Type B pancreatic cell (in vitro differentiated cells): ENCODE results near the gene DDR1. TPM values are rescaled to one million over a fixed set of nuclear protein-coding genes. Genes with fewer than 3 reads are reported as not detected.

Source experiments
- DNase-seq: peaks from one replicate; pipeline ENCODE4 v3.0.0; 2021; ENCODE audit warnings: mixed read lengths; ENCODE audit not compliant: unreplicated experiment; ENCODE audit errors: extremely low spot score
- H3K27ac Mint-ChIP-seq: 2 replicates; pipeline ENCODE4 v1.8.0; 2021; ENCODE audit warnings: mild to moderate bottlenecking, mixed read lengths
- H3K27me3 Mint-ChIP-seq: 2 replicates; pipeline ENCODE4 v1.8.0; 2021; ENCODE audit warnings: mixed read lengths
- H3K36me3 Mint-ChIP-seq: 2 replicates; pipeline ENCODE4 v1.8.0; 2021; ENCODE audit warnings: mixed read lengths
- H3K4me1 Mint-ChIP-seq: one replicate; pipeline ENCODE4 v1.8.0; 2021; ENCODE audit warnings: mixed read lengths; ENCODE audit not compliant: unreplicated experiment
- H3K4me3 Mint-ChIP-seq: 2 replicates; pipeline ENCODE4 v1.8.0; 2021; ENCODE audit warnings: mild to moderate bottlenecking, mixed read lengths
- H3K9me3 Mint-ChIP-seq: 2 replicates; pipeline ENCODE4 v1.8.0; 2021; ENCODE audit warnings: mixed read lengths
- total RNA-seq: library from RNA; stranded (reverse); gene quantifications from 2 replicates; pipeline ENCODE4 v1.2.1, GENCODE V29; 2021; ENCODE audit warnings: low replicate concordance
- TF ChIP-seq, protein P1 (sequence below): fragments of 200-600 bp; sonication (generic); conservative IDR thresholded peaks from 2 replicates; pipeline ENCODE4 v1.5.0; 2021; ENCODE audit warnings: antibody characterized with exemption, mild to moderate bottlenecking

DDR1 gene
- total RNA-seq, 1 donor from 2014 or later, result 197 TPM

DNA sequence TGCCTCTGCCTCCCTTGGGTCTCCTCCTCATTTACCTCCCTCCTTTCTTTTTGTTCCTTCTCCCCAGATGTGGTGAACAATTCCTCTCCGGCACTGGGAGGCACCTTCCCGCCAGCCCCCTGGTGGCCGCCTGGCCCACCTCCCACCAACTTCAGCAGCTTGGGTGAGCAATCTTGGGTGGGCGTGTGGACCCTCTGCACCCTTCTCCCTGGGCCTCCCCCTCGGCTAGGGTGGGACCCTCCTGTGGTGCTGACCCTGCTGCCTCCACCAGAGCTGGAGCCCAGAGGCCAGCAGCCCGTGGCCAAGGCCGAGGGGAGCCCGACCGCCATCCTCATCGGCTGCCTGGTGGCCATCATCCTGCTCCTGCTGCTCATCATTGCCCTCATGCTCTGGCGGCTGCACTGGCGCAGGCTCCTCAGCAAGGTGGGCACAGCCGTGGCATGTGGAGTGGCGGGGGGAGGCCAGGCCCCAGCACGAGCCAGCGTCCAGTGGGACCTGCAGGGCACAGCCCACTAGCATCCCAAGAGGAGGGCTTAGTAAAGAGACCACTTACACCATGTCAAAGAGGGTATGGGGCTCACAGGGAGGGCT, 8.8 kb downstream of the DDR1 start:
- TF ChIP-seq, protein P1, sequence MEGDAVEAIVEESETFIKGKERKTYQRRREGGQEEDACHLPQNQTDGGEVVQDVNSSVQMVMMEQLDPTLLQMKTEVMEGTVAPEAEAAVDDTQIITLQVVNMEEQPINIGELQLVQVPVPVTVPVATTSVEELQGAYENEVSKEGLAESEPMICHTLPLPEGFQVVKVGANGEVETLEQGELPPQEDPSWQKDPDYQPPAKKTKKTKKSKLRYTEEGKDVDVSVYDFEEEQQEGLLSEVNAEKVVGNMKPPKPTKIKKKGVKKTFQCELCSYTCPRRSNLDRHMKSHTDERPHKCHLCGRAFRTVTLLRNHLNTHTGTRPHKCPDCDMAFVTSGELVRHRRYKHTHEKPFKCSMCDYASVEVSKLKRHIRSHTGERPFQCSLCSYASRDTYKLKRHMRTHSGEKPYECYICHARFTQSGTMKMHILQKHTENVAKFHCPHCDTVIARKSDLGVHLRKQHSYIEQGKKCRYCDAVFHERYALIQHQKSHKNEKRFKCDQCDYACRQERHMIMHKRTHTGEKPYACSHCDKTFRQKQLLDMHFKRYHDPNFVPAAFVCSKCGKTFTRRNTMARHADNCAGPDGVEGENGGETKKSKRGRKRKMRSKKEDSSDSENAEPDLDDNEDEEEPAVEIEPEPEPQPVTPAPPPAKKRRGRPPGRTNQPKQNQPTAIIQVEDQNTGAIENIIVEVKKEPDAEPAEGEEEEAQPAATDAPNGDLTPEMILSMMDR, result peak; percentile 61
- H3K4me3 Mint-ChIP-seq, result no peak overlapping the region
- H3K36me3 Mint-ChIP-seq, result peaks cover 25% of the 10 kb centered on the region
- no peak for DNase-seq
- peak overlapping the region; percentile 34 for H3K27ac Mint-ChIP-seq
- peaks cover 20% of the 10 kb centered on the region for H3K4me1 Mint-ChIP-seq
- H3K9me3 Mint-ChIP-seq, result no peaks in the 10 kb centered on the region
- H3K27me3 Mint-ChIP-seq, result no peaks in the 10 kb centered on the region

DNA sequence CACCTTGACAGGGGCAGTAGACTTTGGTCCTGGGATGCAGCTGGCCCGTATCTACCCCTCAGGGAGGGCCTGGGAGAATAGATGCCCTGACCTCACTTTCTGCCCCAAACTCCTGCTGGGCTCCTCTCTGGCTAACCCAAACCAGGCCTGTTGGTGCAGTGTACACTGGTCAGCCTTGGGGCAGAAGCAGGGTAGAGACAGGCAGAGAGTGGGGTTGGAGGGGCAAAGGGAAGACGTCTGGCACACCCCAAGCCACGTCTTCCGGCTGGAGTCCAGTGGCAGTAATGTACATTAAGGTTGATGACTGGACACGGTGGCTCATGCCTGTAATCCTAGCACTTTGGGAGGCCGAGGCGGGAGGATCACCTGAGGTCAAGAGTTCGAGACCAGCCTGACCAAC, 9.3 kb downstream of the DDR1 start:
- Mint-ChIP-seq H3K36me3 (peaks cover 25% of the 10 kb centered on the region), H3K9me3 (no peaks in the 10 kb centered on the region), H3K4me1 (peaks cover 16% of the 10 kb centered on the region), H3K27ac (no peak overlapping the region), H3K27me3 (no peaks in the 10 kb centered on the region), H3K4me3 (no peak overlapping the region)
- TF ChIP-seq, protein P1, result no peak
- DNase-seq, result no peak

DNA sequence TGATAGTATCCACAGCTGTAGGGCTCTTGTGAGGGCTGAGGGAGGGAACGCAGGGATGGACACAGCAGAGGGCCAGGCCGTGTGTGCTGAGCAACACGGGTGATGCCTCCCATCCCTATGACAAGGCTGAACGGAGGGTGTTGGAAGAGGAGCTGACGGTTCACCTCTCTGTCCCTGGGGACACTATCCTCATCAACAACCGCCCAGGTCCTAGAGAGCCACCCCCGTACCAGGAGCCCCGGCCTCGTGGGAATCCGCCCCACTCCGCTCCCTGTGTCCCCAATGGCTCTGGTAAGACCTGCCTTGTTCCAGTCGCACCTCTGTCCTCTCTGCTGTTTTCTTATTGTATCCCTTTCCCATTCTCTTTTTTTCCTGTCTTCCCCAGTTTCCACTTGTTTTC, 10.1 kb downstream of the DDR1 start:
- Mint-ChIP-seq H3K27me3 (no peaks in the 10 kb centered on the region), H3K36me3 (peaks cover 25% of the 10 kb centered on the region)

DNA sequence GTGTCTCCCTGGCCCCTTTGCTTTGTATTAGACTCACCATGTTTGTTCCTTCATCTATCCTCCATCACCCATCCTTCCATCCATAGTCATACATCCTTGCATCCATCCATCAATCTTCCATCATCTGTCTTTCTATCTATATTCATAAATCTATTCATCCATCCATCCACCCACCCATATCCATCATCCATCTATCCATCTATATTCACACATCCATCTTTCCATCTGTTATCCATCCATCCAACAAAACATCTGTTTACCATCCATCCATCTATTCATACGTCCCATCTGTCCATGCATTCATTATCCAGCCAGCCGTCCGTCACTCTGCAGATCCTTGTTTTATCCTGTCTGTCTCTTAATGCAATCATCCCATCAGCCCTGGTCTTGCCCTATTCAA, 10.6 kb downstream of the DDR1 start:
- Mint-ChIP-seq H3K27ac (no peak overlapping the region), H3K9me3 (no peaks in the 10 kb centered on the region), H3K36me3 (peaks cover 21% of the 10 kb centered on the region), H3K4me1 (peaks cover 11% of the 10 kb centered on the region), H3K4me3 (no peak overlapping the region), H3K27me3 (no peaks in the 10 kb centered on the region)
- TF ChIP-seq, protein P1, result no peak
- DNase-seq, result no peak

More for the DNA sequence above, 10.1 kb downstream of the DDR1 start:
- Mint-ChIP-seq H3K4me1 (peaks cover 16% of the 10 kb centered on the region), H3K9me3 (no peaks in the 10 kb centered on the region), H3K4me3 (no peak overlapping the region), H3K27ac (no peak overlapping the region)
- TF ChIP-seq, protein P1, result no peak
- no peak for DNase-seq

DNA sequence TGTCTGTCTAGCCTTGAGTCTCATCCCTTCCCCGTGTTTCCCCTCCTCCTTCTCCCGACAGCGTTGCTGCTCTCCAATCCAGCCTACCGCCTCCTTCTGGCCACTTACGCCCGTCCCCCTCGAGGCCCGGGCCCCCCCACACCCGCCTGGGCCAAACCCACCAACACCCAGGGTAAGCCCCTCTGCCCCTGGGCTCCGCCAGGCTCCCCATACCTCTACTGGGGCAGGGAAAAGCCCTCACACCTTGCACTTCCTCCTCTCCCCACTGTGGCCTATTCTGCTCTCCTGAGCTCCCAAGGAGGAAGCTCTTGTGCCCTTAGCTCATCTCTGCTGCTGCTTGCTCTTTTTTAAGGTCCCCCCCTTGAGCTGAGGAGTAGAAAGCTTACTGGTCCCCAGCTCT, 11.0 kb downstream of the DDR1 start:
- TF ChIP-seq, protein P1, result no peak
- Mint-ChIP-seq H3K27me3 (no peaks in the 10 kb centered on the region), H3K4me3 (no peak overlapping the region), H3K4me1 (peaks cover 7% of the 10 kb centered on the region), H3K36me3 (peaks cover 17% of the 10 kb centered on the region), H3K27ac (no peak overlapping the region), H3K9me3 (no peaks in the 10 kb centered on the region)
- DNase-seq, result no peak

DNA sequence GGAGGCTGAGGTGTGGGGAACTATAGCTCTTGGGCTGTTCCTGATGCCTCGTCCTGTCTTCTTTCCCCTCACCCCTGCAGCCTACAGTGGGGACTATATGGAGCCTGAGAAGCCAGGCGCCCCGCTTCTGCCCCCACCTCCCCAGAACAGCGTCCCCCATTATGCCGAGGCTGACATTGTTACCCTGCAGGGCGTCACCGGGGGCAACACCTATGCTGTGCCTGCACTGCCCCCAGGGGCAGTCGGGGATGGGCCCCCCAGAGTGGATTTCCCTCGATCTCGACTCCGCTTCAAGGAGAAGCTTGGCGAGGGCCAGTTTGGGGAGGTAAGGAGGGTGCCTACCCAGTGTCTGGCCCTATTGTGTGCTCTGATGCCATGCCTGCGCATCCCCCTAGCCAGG, 12.2 kb downstream of the DDR1 start:
- TF ChIP-seq, protein P1, result no peak
- no peaks in the 10 kb centered on the region for H3K27me3 Mint-ChIP-seq
- no peak overlapping the region for H3K27ac Mint-ChIP-seq
- no peak overlapping the region for H3K4me3 Mint-ChIP-seq
- no peaks in the 10 kb centered on the region for H3K9me3 Mint-ChIP-seq
- H3K4me1 Mint-ChIP-seq, result peaks cover 6% of the 10 kb centered on the region
- no peak for DNase-seq
- peaks cover 14% of the 10 kb centered on the region for H3K36me3 Mint-ChIP-seq
